ENCODE results near the gene TRIM5.

The TRIM5 gene

GRCh38 chr11:5625281-5625680 lies 59.6 kb downstream of the TRIM5 start:
- no peak for DNase-seq (ENCODE audit: low read depth, low spot score)

- no peak for DNase-seq (ENCODE audit: low read depth, low spot score)
Measured at GRCh38 chr11:5624489-5625279, 60.2 kb downstream of the TRIM5 start, which contains the start of gene TRIM34. Gene TRIM34, plus strand, starts transcription at chr11:5625001. Its CDS starts 7,331 bp downstream, at chr11:5632332.

GRCh38 chr11:5622802-5623201 lies 62.1 kb downstream of the TRIM5 start:
- no peak for DNase-seq (ENCODE audit: low read depth, low spot score)

- no peak for DNase-seq (ENCODE audit: low read depth, low spot score)
Measured at GRCh38 chr11:5621580-5621979, 63.3 kb downstream of the TRIM5 start.

- peak; percentile 70 for DNase-seq (ENCODE audit: low read depth, low spot score)
Measured at GRCh38 chr11:5620651-5621521, 64.0 kb downstream of the TRIM5 start.

- DNase-seq (ENCODE audit: low read depth, low spot score), result no peak
Measured at GRCh38 chr11:5618807-5619206, 66.1 kb downstream of the TRIM5 start.

All from smooth muscle cell of the brain vasculature (primary cell).